ENCODE results near the gene TYMP. TPM values are rescaled to one million over a fixed set of nuclear protein-coding genes. Genes with fewer than 3 reads are reported as not detected.
A peak's percentile ranks its signal among the peaks of the same experiment; 100 is the strongest.

TYMP gene
- total RNA-seq, 4 donors from 2014 or later, result 18.5 to 55.1 (median 39.3) TPM

DNA sequence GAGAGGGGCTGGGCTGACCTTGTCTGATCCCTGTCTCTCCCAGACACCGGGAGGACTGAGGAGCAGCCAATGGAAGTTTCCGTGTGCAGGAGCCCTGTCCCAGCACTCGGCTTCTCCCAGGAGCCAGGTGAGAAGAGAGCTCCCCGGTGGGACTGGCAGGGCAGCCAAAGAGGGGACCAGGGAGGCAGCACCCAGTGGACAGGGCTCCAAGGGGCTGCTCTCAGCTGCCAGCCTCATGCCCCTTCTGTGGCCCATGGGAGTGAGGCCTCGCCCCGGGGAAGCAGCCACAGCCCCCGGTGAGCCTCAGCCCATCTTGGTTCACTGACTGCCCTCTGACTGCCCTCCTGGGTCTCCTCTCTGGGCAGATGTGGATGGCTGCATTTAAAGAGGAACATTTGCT, 11.2 kb downstream of the TYMP start:
- H3K27me3 ChIP-seq, result no peaks in the 10 kb centered on the region
- H3K9me3 ChIP-seq, result no peaks in the 10 kb centered on the region
- peaks cover 0 to 87% of the 10 kb centered on the region in 2 donors for H3K36me3 ChIP-seq
- TF ChIP-seq POLR2A (IDR thresholded peaks at IDR 0.05) (no peak), EP300 (IDR thresholded peaks at IDR 0.05) (no peak), POLR2AphosphoS5 (IDR thresholded peaks at IDR 0.05) (no peak)
- TF ChIP-seq, protein P1, sequence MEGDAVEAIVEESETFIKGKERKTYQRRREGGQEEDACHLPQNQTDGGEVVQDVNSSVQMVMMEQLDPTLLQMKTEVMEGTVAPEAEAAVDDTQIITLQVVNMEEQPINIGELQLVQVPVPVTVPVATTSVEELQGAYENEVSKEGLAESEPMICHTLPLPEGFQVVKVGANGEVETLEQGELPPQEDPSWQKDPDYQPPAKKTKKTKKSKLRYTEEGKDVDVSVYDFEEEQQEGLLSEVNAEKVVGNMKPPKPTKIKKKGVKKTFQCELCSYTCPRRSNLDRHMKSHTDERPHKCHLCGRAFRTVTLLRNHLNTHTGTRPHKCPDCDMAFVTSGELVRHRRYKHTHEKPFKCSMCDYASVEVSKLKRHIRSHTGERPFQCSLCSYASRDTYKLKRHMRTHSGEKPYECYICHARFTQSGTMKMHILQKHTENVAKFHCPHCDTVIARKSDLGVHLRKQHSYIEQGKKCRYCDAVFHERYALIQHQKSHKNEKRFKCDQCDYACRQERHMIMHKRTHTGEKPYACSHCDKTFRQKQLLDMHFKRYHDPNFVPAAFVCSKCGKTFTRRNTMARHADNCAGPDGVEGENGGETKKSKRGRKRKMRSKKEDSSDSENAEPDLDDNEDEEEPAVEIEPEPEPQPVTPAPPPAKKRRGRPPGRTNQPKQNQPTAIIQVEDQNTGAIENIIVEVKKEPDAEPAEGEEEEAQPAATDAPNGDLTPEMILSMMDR (IDR thresholded peaks at IDR 0.05), result no peak
- no peak for ATAC-seq
- H3K27ac ChIP-seq, result no peak overlapping the region
- H3K4me3 ChIP-seq, result no peak overlapping the region
- 80% methylated on average over 1 of the region's 7 CpGs; no CpG with 5 or more reads in 1 of the 2 donors for WGBS, 2 donors (ENCODE audit: low coverage in 1 of 2)
- peaks cover 0 to 2% (median 0%) of the 10 kb centered on the region in 3 donors for H3K4me1 ChIP-seq

DNA sequence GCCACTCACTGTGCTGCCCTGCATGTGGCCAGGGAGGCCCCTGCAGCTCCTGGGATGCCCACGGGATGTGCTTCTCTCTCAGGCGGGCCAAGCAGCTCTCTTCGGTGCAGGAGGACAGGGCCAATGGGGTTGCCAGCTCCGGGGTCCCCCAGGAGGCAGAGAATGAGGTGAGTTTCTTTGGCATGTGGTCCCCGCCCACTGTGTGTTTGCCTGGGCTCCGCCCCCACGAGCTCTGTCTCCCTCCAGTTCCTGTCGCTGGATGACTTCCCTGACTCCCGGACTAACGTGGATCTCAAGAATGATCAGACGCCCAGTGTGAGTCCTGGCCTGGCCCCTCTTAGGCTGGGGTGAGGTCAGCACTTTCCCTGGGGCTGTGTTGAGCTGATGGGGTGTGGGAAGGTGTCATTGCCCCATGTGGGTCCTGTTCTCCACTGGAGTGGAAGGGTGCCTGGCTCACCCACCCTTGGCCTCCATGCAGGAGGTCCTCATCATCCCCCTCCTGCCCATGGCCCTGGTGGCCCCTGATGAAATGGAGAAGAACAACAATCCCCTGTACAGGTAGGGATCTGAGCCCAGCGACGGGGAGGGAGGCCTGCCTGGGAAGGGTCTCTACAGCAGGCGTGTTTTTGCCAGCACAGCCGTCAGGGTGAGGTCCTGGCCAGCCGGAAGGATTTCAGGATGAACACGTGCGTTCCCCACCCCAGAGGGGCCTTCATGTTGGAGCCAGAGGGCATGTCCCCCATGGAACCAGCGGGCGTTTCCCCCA, 12.1 kb downstream of the TYMP start:
- no peaks in the 10 kb centered on the region for H3K4me1 ChIP-seq
- TF ChIP-seq EP300 (IDR thresholded peaks at IDR 0.05) (no peak), POLR2A (IDR thresholded peaks at IDR 0.05) (no peak), POLR2AphosphoS5 (IDR thresholded peaks at IDR 0.05) (no peak)
- TF ChIP-seq, protein P1 (IDR thresholded peaks at IDR 0.05), result no peak
- no peaks in the 10 kb centered on the region for H3K9me3 ChIP-seq
- H3K27ac ChIP-seq, result no peak overlapping the region
- H3K4me3 ChIP-seq, result no peak overlapping the region
- peaks cover 0 to 84% of the 10 kb centered on the region in 2 donors for H3K36me3 ChIP-seq
- 87% methylated on average over 7 of the region's 20 CpGs; no CpG with 5 or more reads in 1 of the 2 donors for WGBS, 2 donors (ENCODE audit: low coverage in 1 of 2)
- ATAC-seq, result no peak
- no peaks in the 10 kb centered on the region for H3K27me3 ChIP-seq

DNA sequence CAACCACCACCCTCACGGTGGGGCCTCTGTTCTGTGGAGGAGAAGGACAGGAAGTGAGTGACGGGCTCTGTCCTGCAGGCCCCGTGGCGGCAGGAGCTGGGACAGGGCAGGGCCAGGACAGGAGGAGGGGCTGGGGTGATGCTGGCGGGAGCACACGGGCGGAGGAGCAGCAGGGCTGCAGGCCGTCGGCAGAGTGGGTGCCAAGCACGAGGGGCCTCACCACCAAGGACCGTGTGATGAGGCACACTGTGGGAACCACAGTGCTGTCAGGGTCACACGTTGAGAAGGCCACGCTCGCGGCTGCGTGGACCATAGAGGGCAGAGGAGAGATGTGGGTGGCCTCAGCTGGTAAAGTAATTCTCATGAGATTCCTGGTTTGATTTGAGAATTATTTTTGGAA, 12.9 kb downstream of the TYMP start:
- TF ChIP-seq EP300 (IDR thresholded peaks at IDR 0.05), result no peak
- no peak for TF ChIP-seq POLR2A (IDR thresholded peaks at IDR 0.05)
- no peak for TF ChIP-seq POLR2AphosphoS5 (IDR thresholded peaks at IDR 0.05)
- TF ChIP-seq, protein P1 (IDR thresholded peaks at IDR 0.05), result no peak
- Histone ChIP-seq H3K27ac (no peak overlapping the region), H3K27me3 (no peaks in the 10 kb centered on the region), H3K9me3 (no peaks in the 10 kb centered on the region), H3K4me3 (no peak overlapping the region), H3K36me3 (peaks cover 0 to 82% of the 10 kb centered on the region in 2 donors), H3K4me1 (no peaks in the 10 kb centered on the region)
- ATAC-seq, result no peak
- 85% methylated on average over 4 of the region's 16 CpGs; no CpG with 5 or more reads in 1 of the 2 donors for WGBS, 2 donors (ENCODE audit: low coverage in 1 of 2)

DNA sequence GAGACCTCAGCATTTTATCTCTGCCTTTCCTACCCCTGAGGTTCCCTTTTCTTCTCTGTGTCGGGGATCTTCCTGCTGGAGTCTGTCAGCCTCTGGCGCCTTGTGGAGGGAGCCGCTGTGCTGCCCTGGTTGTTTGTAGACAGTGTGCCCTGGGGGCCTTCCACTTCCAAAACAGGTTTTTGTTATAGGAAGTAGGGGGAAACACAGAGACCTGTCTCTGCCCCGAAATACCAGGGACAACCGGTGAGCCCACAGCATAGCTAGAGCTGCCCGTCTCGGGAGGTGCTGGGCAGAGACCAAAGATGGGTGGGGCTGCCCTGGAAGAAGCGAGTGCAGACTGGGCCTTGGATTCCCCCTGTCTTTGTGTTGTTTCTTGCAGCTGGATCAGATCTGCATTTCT, 13.7 kb downstream of the TYMP start:
- Histone ChIP-seq H3K4me3 (no peak overlapping the region), H3K36me3 (peaks cover 0 to 79% of the 10 kb centered on the region in 2 donors), H3K27me3 (no peaks in the 10 kb centered on the region), H3K9me3 (no peaks in the 10 kb centered on the region), H3K4me1 (no peaks in the 10 kb centered on the region), H3K27ac (no peak overlapping the region)
- 60 to 76% methylated on average over 1 to 4 of the region's 8 CpGs for WGBS, 2 donors (ENCODE audit: low coverage in 1 of 2)
- ATAC-seq, result no peak
- no peak for TF ChIP-seq POLR2A (IDR thresholded peaks at IDR 0.05)
- TF ChIP-seq EP300 (IDR thresholded peaks at IDR 0.05), result no peak
- TF ChIP-seq POLR2AphosphoS5 (IDR thresholded peaks at IDR 0.05), result no peak

DNA sequence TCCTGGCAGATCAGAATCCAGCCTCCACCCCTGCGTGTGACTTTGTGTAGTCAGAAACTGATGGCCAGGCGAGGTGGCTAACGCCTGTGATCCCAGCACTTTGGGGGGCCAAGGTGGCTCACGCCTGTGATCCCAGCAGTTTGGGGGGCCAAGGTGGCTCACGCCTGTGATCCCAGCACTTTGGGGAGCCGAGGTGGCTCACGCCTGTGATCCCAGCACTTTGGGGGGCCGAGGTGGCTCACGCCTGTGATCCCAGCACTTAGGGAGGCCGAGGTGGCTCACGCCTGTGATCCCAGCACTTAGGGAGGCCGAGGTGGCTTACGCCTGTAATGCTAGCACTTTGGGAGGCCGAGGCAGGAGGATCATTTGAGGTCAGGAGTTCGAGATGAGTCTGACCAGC, 16.6 kb downstream of the TYMP start:
- peaks cover 0 to 50% of the 10 kb centered on the region in 2 donors for H3K36me3 ChIP-seq
- WGBS, 2 donors (ENCODE audit: low coverage in 1 of 2), result 94 to 97% methylated on average over 2 to 5 of the region's 15 CpGs
- TF ChIP-seq POLR2AphosphoS5 (IDR thresholded peaks at IDR 0.05), result no peak

DNA sequence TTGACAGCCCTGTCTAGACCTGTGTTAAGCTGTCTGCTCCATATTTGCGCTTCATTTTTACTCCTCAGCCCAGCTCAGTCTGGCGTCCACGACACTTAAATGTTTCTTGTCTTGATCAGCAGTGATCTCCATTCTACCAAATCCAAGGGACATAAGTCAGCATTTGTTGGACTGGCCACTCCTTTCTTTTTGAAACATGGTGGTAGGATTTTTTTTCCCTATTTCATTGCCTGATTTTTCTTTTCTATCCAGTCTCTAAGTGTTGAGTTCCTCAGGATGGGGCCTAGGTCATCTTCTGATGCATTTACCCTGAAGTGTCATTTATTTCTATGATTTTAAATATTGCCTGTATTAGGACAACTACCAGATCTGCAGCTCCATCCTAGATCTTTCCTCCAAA, 20.9 kb downstream of the TYMP start:
- peak overlapping the region; percentile 94 to 98 (median 96) for H3K27ac ChIP-seq
- H3K27me3 ChIP-seq, result no peaks in the 10 kb centered on the region
- ATAC-seq, result no peak
- TF ChIP-seq, protein P1 (IDR thresholded peaks at IDR 0.05), result no peak
- TF ChIP-seq POLR2AphosphoS5 (IDR thresholded peaks at IDR 0.05), result no peak
- TF ChIP-seq POLR2A (IDR thresholded peaks at IDR 0.05), result no peak
- no peak for TF ChIP-seq EP300 (IDR thresholded peaks at IDR 0.05)
- no peaks in the 10 kb centered on the region for H3K9me3 ChIP-seq
- H3K4me3 ChIP-seq, result peak overlapping the region; percentile 93
- whole genome bisulfite sequencing, 2 donors (ENCODE audit: low coverage in 1 of 2), result 3 to 11% methylated on average over 3 of the region's 3 CpGs
- peaks cover 4 to 44% (median 23%) of the 10 kb centered on the region in 3 donors for H3K4me1 ChIP-seq
- peaks cover 0 to 41% of the 10 kb centered on the region in 2 donors for H3K36me3 ChIP-seq

More for the DNA sequence above, 16.6 kb downstream of the TYMP start:
- Histone ChIP-seq H3K9me3 (no peaks in the 10 kb centered on the region), H3K27me3 (no peaks in the 10 kb centered on the region), H3K4me3 (no peak overlapping the region), H3K27ac (no peak overlapping the region), H3K4me1 (peaks cover 0 to 21% (median 9%) of the 10 kb centered on the region in 3 donors)
- no peak for ATAC-seq
